Chondrocyte (in vitro differentiated cells): Measurements from ENCODE around the gene LRMDA. TPM values are rescaled to one million over a fixed set of nuclear protein-coding genes. Genes with fewer than 3 reads are reported as not detected.

Experiments used
- DNase-seq: peaks from one replicate; pipeline ENCODE4 v3.0.0; 2021; ENCODE audit warnings: mixed read lengths, low spot score
- H3K27ac Mint-ChIP-seq: one replicate; pipeline ENCODE4 v1.8.0; 2021; ENCODE audit warnings: mild to moderate bottlenecking, moderate library complexity, mixed read lengths; ENCODE audit not compliant: unreplicated experiment
- H3K27me3 Mint-ChIP-seq: 2 replicates; pipeline ENCODE4 v1.8.0; 2021; ENCODE audit warnings: low read depth, mixed read lengths
- H3K36me3 Mint-ChIP-seq: 2 replicates; pipeline ENCODE4 v1.8.0; 2021; ENCODE audit warnings: low read depth, mixed read lengths
- H3K4me1 Mint-ChIP-seq: 2 replicates; pipeline ENCODE4 v1.8.0; 2021; ENCODE audit warnings: low read depth, mild to moderate bottlenecking, mixed read lengths
- H3K4me3 Mint-ChIP-seq: one replicate; pipeline ENCODE4 v1.8.0; 2021; ENCODE audit warnings: mild to moderate bottlenecking, moderate library complexity, mixed read lengths; ENCODE audit not compliant: unreplicated experiment
- H3K9me3 Mint-ChIP-seq: 2 replicates; pipeline ENCODE4 v1.8.0; 2021; ENCODE audit warnings: low read depth, mixed read lengths
- total RNA-seq: library from RNA; stranded (reverse); gene quantifications from 3 replicates; pipeline ENCODE4 v1.2.1, GENCODE V29; 2021
- TF ChIP-seq, protein P1 (sequence below): fragments of 200-600 bp; sonication (generic); IDR thresholded peaks from 2 replicates; pipeline ENCODE4 v1.5.0; 2021; ENCODE audit warnings: antibody characterized with exemption, mild to moderate bottlenecking, moderate library complexity

LRMDA gene
- total RNA-seq, 1 donor from 2014 or later: 2.8 TPM

DNA sequence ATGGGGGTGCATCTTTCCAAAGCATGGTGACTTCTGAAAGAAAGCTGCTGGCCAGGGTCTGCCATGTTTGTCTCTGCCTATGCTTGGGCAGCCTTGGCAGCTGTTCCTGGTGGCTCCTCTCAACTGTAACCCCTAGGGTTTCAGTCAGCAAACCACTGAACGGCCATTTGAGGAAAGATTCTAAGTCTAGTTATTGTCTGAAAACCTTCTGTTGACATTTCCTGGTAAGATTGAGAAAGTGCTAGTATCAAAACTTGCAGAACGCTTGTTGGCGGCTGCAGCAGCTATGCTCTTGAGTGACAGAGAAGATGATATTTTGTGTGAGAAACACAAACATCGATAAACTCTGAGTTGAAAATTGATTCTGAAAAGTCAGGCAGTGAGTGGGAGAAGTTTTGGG lies 523.1 kb downstream of the LRMDA start:
- no peak overlapping the region for H3K4me3 Mint-ChIP-seq
- H3K9me3 Mint-ChIP-seq: no peaks in the 10 kb centered on the region
- H3K27me3 Mint-ChIP-seq: peaks cover 4% of the 10 kb centered on the region
- peaks cover 12% of the 10 kb centered on the region for H3K4me1 Mint-ChIP-seq
- TF ChIP-seq, protein P1, sequence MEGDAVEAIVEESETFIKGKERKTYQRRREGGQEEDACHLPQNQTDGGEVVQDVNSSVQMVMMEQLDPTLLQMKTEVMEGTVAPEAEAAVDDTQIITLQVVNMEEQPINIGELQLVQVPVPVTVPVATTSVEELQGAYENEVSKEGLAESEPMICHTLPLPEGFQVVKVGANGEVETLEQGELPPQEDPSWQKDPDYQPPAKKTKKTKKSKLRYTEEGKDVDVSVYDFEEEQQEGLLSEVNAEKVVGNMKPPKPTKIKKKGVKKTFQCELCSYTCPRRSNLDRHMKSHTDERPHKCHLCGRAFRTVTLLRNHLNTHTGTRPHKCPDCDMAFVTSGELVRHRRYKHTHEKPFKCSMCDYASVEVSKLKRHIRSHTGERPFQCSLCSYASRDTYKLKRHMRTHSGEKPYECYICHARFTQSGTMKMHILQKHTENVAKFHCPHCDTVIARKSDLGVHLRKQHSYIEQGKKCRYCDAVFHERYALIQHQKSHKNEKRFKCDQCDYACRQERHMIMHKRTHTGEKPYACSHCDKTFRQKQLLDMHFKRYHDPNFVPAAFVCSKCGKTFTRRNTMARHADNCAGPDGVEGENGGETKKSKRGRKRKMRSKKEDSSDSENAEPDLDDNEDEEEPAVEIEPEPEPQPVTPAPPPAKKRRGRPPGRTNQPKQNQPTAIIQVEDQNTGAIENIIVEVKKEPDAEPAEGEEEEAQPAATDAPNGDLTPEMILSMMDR: no peak
- H3K27ac Mint-ChIP-seq: no peak overlapping the region
- H3K36me3 Mint-ChIP-seq: peaks cover 1% of the 10 kb centered on the region
- DNase-seq: no peak

DNA sequence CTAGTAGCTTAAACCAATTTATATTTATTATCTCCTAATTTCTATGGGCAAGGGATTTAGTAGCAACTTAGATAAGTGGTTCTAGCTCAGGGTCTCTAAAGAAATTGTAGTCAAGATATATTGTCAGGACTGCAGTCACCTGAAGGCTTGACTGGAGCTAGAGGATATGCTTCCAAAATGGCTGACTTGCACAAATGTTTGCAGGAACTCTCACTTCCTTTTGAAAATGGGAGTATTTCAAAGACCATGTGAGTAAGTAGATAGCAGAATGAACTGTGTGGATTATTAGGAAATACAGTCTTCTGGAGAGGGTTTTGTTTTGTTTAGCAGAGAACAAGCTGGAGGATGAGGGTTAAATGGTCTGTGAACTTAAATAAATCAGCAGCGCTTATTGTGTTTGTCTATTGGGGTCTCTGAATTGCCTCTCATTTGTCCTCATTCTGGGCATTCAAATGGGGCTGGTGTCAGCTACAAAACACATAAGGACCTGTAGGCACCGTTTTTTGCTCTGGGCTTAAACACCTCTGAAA lies 524.6 kb downstream of the LRMDA start:
- peaks cover 4% of the 10 kb centered on the region for H3K27me3 Mint-ChIP-seq
- TF ChIP-seq, protein P1: no peak
- no peak overlapping the region for H3K4me3 Mint-ChIP-seq
- H3K27ac Mint-ChIP-seq: no peak overlapping the region
- H3K4me1 Mint-ChIP-seq: peaks cover 8% of the 10 kb centered on the region
- H3K9me3 Mint-ChIP-seq: no peaks in the 10 kb centered on the region
- peaks cover 1% of the 10 kb centered on the region for H3K36me3 Mint-ChIP-seq
- no peak for DNase-seq

DNA sequence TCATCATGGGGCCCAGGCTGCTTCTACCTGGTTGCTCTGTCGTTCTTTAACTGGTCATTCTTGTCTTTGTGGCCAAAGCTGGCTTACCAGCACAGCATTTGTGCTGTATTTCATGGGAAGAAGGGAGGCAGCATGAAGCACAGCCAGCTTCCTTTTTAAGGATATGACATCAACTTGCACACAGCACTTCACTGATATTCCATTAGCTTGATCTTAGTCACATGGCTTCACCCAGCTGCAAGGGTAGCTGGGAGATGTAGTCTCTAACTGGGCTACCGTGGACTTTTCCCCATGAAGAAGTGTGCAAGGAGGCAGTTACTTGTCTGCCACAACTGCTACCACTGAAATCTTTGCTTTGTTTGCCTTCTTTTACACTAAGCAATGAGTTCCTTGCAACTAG lies 525.2 kb downstream of the LRMDA start:
- Mint-ChIP-seq H3K4me3 (no peak overlapping the region), H3K4me1 (peaks cover 6% of the 10 kb centered on the region), H3K36me3 (peaks cover 1% of the 10 kb centered on the region), H3K27ac (no peak overlapping the region), H3K27me3 (peaks cover 4% of the 10 kb centered on the region), H3K9me3 (no peaks in the 10 kb centered on the region)
- DNase-seq: no peak
- TF ChIP-seq, protein P1: no peak

DNA sequence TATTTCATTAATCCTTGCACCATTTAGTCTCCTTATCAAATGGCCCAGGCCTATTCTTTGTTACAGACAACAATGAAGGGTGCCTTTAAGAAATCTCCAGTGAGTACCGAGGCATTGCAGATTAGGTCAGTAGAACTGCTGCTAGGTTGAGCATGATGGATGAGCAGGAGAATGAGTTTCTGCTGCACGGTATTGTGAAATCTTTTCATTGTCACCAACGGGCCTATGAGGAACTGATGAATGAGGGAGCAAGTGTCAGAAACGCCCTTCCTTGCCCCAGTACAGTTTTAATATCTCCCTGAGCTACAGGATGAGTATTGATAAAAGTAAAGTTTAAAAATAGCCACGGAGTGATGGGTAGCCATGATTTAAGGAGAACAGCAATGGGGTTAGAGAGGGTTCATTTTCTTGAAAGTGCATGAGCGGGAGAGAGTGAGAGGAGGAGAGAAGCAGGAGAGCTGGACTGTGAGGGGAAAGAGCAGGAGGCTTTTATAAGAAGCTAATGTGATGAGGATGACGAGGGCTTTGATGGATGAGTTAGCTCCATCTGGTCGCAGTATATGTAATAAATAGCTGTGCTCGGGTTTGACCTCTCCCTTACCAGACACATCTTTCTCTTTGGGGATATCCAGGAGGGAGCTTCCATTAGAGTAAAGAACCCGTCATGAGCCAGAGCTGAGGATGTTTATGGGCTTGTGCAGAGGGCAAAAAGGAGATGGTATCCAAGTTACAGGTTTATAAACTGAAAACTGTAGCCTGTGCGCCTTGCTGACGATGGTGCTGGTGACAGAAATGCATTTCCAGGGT lies 526.1 kb downstream of the LRMDA start:
- Mint-ChIP-seq H3K9me3 (no peaks in the 10 kb centered on the region), H3K4me1 (peaks cover 6% of the 10 kb centered on the region), H3K36me3 (peaks cover 1% of the 10 kb centered on the region), H3K27ac (no peak overlapping the region), H3K27me3 (peaks cover 4% of the 10 kb centered on the region), H3K4me3 (no peak overlapping the region)
- DNase-seq: no peak
- TF ChIP-seq, protein P1: no peak

DNA sequence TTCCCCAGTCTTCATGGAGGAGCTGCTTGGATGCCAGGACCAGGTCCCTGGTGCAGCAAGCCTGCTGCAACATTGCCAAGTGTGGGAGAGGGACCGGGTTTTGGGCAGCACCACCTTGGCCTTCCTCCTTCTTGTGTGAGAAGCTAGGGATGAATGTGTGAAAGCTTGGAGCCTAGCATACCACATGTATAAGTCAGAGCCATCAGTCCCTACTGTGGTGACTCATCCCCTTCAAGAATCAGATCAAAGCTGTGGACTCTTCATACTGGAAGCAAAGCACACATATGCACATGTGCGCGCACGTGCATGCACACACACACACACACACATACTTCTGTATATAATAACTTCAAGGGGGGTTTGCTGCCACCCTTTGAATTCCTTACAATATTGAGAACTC lies 527.8 kb downstream of the LRMDA start:
- no peak overlapping the region for H3K27ac Mint-ChIP-seq

More for the DNA sequence above, 527.8 kb downstream of the LRMDA start:
- no peak for DNase-seq
- H3K4me3 Mint-ChIP-seq: no peak overlapping the region
- H3K36me3 Mint-ChIP-seq: peaks cover 1% of the 10 kb centered on the region
- H3K4me1 Mint-ChIP-seq: peaks cover 6% of the 10 kb centered on the region
- H3K9me3 Mint-ChIP-seq: no peaks in the 10 kb centered on the region
- TF ChIP-seq, protein P1: no peak
- peaks cover 6% of the 10 kb centered on the region for H3K27me3 Mint-ChIP-seq
